B cell (primary cell): Measurements from ENCODE around the gene CAMK4. TPM values are rescaled to one million over a fixed set of nuclear protein-coding genes. Genes with fewer than 3 reads are reported as not detected.

ENCODE experiments used
- ATAC-seq: fragments of 200-7000 bp; cut with Tn5 transposase; one replicate; pipeline ENCODE4 v1.10.0; 2021; ENCODE audit warnings: low read depth, mild to moderate bottlenecking, moderate number of reproducible peaks, moderate library complexity
- CTCF ChIA-PET: fragments of 350-600 bp; sonication (Branson Sonifier 250); formaldehyde crosslinking; loops from one replicate; lab custom pipeline; 2021; ENCODE audit warnings: antibody characterized with exemption, inconsistent platforms; lab: Charles Lee
- POLR2A ChIA-PET: fragments of 350-600 bp; sonication (Branson Sonifier 250); formaldehyde crosslinking; loops from one replicate; lab custom pipeline; 2021; ENCODE audit warnings: antibody characterized with exemption; lab: Charles Lee
- DNase-seq: peaks from one replicate; pipeline ENCODE4 v3.0.0; 2013
- H2AFZ ChIP-seq: 2 replicates; pipeline ENCODE4 v1.6.1; 2012; ENCODE audit warnings: mild to moderate bottlenecking, low read depth, low read length; ENCODE audit not compliant: insufficient read depth, poor library complexity, severe bottlenecking
- H3K27ac ChIP-seq, 2 donors: 1 replicate in 1 of 2; 2 replicates in 1 of 2; pipeline ENCODE4 v1.5.1; 2012 to 2013; ENCODE audit warnings: low read length in 2 of 2, mild to moderate bottlenecking in 2 of 2, moderate library complexity in 1 of 2
- H3K27me3 ChIP-seq, 4 experiments: fragments of 200-600 bp in 1 of 4; sonication (generic) in 1 of 4; replicated peaks in 1 of 4; 1 replicate in 2 of 4; 2 replicates in 2 of 4; pipeline versions ENCODE4 v1.6.1 to v1.7.0; 2013 to 2016; ENCODE audit warnings: low read length in 3 of 4, mild to moderate bottlenecking in 2 of 4, mixed read lengths in 1 of 4, moderate library complexity in 1 of 4; ENCODE audit not compliant: insufficient read depth in 4 of 4, control insufficient read depth in 3 of 4; ENCODE audit errors: control extremely low read depth in 1 of 4
- H3K36me3 ChIP-seq, 2 experiments: replicated peaks in 1 of 2; 1 replicate in 1 of 2; 2 replicates in 1 of 2; pipeline versions ENCODE4 v1.6.1 to v1.7.1; 2013; ENCODE audit warnings: low read length in 1 of 2; ENCODE audit not compliant: insufficient read depth in 2 of 2, control insufficient read depth in 1 of 2; ENCODE audit errors: control extremely low read depth in 1 of 2, extremely low read depth in 1 of 2
- H3K4me1 ChIP-seq, 2 donors: fragments of 200-600 bp in 1 of 2; sonication (generic) in 1 of 2; 1 replicate in 1 of 2; 2 replicates in 1 of 2; pipeline versions ENCODE4 v1.5.1 to v1.6.1; 2013 to 2017; ENCODE audit warnings: low read length in 2 of 2; ENCODE audit not compliant: control insufficient read depth in 2 of 2, insufficient read depth in 2 of 2
- H3K4me2 ChIP-seq: replicated peaks from 2 replicates; pipeline ENCODE3; 2012; ENCODE audit warnings: mild to moderate bottlenecking, low read depth, low read length; ENCODE audit not compliant: poor library complexity, severe bottlenecking
- H3K4me3 ChIP-seq, 5 experiments: fragments of 200-600 bp in 1 of 5; sonication (generic) in 1 of 5; 1 replicate in 3 of 5; 2 replicates in 2 of 5; pipeline versions ENCODE4 v1.5.1 to v1.7.0; 2011 to 2016; ENCODE audit warnings: low read length in 4 of 5, mild to moderate bottlenecking in 4 of 5, low read depth in 2 of 5, control low read depth in 1 of 5, moderate library complexity in 1 of 5; ENCODE audit not compliant: insufficient read depth in 1 of 5; ENCODE audit errors: control extremely low read depth in 1 of 5, extremely low read depth in 1 of 5
- H3K79me2 ChIP-seq: fragments of 200-600 bp; sonication (generic); one replicate; pipeline ENCODE4 v1.6.0; 2016; ENCODE audit warnings: low read length; ENCODE audit not compliant: control insufficient read depth, insufficient read depth
- H3K9ac ChIP-seq: fragments of 200-600 bp; sonication (generic); 2 replicates; pipeline ENCODE4 v1.6.1; 2017; ENCODE audit warnings: mild to moderate bottlenecking, low read length, moderate library complexity
- H3K9me3 ChIP-seq, 3 donors: one replicate each; pipeline versions ENCODE4 v1.6.1 to v1.7.1; 2013; ENCODE audit warnings: low read length in 2 of 3; ENCODE audit not compliant: control insufficient read depth in 2 of 3, insufficient read depth in 1 of 3; ENCODE audit errors: control extremely low read depth in 1 of 3
- H4K20me1 ChIP-seq: 2 replicates; pipeline ENCODE4 v1.6.0; 2012; ENCODE audit warnings: mild to moderate bottlenecking, low read length; ENCODE audit not compliant: insufficient read depth, control insufficient read depth, poor library complexity, severe bottlenecking
- H3K27ac Mint-ChIP-seq: one replicate; pipeline ENCODE4 v1.8.0; 2021; ENCODE audit warnings: mixed read lengths
- H3K27me3 Mint-ChIP-seq: one replicate; pipeline ENCODE4 v1.8.0; 2021; ENCODE audit warnings: mixed read lengths
- H3K4me1 Mint-ChIP-seq: one replicate; pipeline ENCODE4 v1.8.0; 2021; ENCODE audit warnings: mixed read lengths
- H3K4me3 Mint-ChIP-seq: one replicate; pipeline ENCODE4 v1.8.0; 2021; ENCODE audit warnings: mixed read lengths
- H3K9me3 Mint-ChIP-seq: one replicate; pipeline ENCODE4 v1.8.0; 2022; ENCODE audit warnings: mixed read lengths; ENCODE audit not compliant: insufficient read depth
- EZH2 ChIP-seq: IDR thresholded peaks from 2 replicates; pipeline ENCODE4 v1.6.1; 2012; ENCODE audit warnings: borderline replicate concordance, low read depth, mild to moderate bottlenecking, moderate library complexity, low read length; ENCODE audit not compliant: insufficient read depth, poor library complexity, severe bottlenecking
- WGBS: methylation state at CpG from one replicate; pipeline ENCODE4 v1.1.5; 2013; ENCODE audit warnings: missing lambda C conversion rate; ENCODE audit not compliant: insufficient coverage; 5-methylcytosine and 5-hydroxymethylcytosine counted together
- intact Hi-C: fragments of 100-400 bp; cut with micrococcal nuclease; formaldehyde crosslinking; loops from one replicate; pipeline ENCODE4 v1.10.0; 2022
- polyA plus RNA-seq: library from polyadenylated mRNA; depleted of rRNA; stranded (reverse); fragments of >200 nt; gene quantifications from 2 replicates; pipeline ENCODE4 v1.2.3, GENCODE V29; 2012
- total RNA-seq, 2 donors: library from RNA; stranded (reverse); fragments of 120-200 nt in 1 of 2; gene quantifications; 1 replicate in 1 of 2; 2 replicates in 1 of 2; pipeline versions ENCODE4 v1.2.3 to v1.2.4, GENCODE V29; 2013 to 2022
- TF ChIP-seq, protein P1 (sequence below): fragments of 200-600 bp; IDR thresholded peaks from one replicate; pipeline ENCODE4 v1.8.0; 2022; ENCODE audit warnings: antibody characterized with exemption, mild to moderate bottlenecking

The CAMK4 gene
- total and polyA plus RNA-seq, 2 donors (not counting 1 experiment from before 2014, with no cell fraction given): 0.78 to 4.8 TPM

DNA sequence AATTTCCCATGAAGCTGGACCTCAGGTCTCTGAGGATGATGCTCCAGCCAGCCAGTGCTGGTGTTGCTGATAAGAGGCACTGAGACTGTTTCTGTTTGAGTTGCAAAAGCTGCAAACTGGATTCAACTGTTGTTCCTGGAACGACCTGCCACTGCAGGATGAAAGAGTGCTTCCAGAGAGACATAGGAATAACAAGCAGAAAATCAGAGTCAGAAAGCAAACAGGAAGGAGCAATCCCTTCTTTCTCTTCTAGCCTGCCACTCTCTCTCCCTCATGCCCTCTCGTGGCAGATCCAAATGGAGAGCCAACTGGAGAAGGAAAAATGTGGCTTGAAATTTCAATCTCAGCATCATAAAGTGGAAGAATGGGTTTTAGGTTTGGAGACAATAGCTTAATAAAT is 177.7 kb downstream of the CAMK4 start:
- DNase-seq (no peak), ATAC-seq (no peak)
- H3K9me3 ChIP-seq: no peaks in the 10 kb centered on the region
- 33% methylated on average over 1 of the region's 2 CpGs for WGBS
- no peak overlapping the region for H3K4me3 ChIP-seq
- Mint-ChIP-seq H3K4me1 (no peaks in the 10 kb centered on the region), H3K27me3 (no peaks in the 10 kb centered on the region), H3K4me3 (no peak overlapping the region), H3K9me3 (no peaks in the 10 kb centered on the region), H3K27ac (no peak overlapping the region)
- H3K36me3 ChIP-seq: no peaks in the 10 kb centered on the region
- H3K79me2 ChIP-seq: no peaks in the 10 kb centered on the region
- no peak overlapping the region for H3K9ac ChIP-seq
- no peaks in the 10 kb centered on the region for H3K4me1 ChIP-seq
- POLR2A ChIA-PET: no interaction called here
- no peak overlapping the region for H2AFZ ChIP-seq
- CTCF ChIA-PET: no interaction called here
- H4K20me1 ChIP-seq: no peaks in the 10 kb centered on the region
- H3K27ac ChIP-seq: no peak overlapping the region
- no peaks in the 10 kb centered on the region for H3K27me3 ChIP-seq
- TF ChIP-seq, protein P1, sequence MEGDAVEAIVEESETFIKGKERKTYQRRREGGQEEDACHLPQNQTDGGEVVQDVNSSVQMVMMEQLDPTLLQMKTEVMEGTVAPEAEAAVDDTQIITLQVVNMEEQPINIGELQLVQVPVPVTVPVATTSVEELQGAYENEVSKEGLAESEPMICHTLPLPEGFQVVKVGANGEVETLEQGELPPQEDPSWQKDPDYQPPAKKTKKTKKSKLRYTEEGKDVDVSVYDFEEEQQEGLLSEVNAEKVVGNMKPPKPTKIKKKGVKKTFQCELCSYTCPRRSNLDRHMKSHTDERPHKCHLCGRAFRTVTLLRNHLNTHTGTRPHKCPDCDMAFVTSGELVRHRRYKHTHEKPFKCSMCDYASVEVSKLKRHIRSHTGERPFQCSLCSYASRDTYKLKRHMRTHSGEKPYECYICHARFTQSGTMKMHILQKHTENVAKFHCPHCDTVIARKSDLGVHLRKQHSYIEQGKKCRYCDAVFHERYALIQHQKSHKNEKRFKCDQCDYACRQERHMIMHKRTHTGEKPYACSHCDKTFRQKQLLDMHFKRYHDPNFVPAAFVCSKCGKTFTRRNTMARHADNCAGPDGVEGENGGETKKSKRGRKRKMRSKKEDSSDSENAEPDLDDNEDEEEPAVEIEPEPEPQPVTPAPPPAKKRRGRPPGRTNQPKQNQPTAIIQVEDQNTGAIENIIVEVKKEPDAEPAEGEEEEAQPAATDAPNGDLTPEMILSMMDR: no peak
- no peak for TF ChIP-seq EZH2
- intact Hi-C loops: no loop called here
- no peak overlapping the region for H3K4me2 ChIP-seq

DNA sequence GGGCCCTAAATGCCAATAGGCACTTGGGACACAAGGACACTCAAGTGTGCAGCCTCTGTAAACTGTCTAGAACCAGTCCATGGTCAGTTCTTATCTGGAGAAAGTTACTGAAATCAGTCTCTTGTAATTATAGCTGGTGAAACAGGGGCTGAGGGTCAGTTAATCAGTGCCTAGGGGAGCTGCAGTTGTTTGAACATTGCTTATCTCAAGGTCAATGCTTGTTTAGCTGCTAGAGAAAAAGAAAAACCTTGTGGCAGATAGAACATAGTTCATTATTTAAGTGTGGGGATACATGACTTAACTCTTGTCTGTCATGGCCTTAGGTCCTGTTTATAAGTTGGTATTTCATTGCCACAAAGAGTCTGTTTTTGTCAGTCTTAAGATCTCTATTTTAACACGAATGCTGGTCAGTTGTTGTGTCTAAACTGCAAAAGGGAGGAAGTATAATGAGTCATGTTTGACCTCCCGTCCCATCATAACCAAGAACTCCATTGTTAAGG is 180.1 kb downstream of the CAMK4 start:
- no peak overlapping the region for H3K4me2 ChIP-seq
- no CpG with 5 or more reads among the region's 2 CpGs for WGBS
- H3K79me2 ChIP-seq: no peaks in the 10 kb centered on the region
- H3K9me3 ChIP-seq: peaks cover 0 to 6% (median 0%) of the 10 kb centered on the region in 3 donors
- ATAC-seq (no peak), DNase-seq (no peak)
- no peaks in the 10 kb centered on the region for H3K9me3 Mint-ChIP-seq
- no peak for TF ChIP-seq EZH2
- TF ChIP-seq, protein P1: no peak
- no peaks in the 10 kb centered on the region for H3K4me1 ChIP-seq
- H3K27ac ChIP-seq: no peak overlapping the region
- no peak overlapping the region for H3K4me3 Mint-ChIP-seq
- H2AFZ ChIP-seq: no peak overlapping the region
- H3K36me3 ChIP-seq: no peaks in the 10 kb centered on the region
- no peaks in the 10 kb centered on the region for H3K27me3 Mint-ChIP-seq
- no peaks in the 10 kb centered on the region for H4K20me1 ChIP-seq
- H3K4me1 Mint-ChIP-seq: no peaks in the 10 kb centered on the region
- H3K27ac Mint-ChIP-seq: no peak overlapping the region
- H3K27me3 ChIP-seq: no peaks in the 10 kb centered on the region
- ChIA-PET CTCF (no interaction called here), POLR2A (no interaction called here)
- no peak overlapping the region for H3K4me3 ChIP-seq
- intact Hi-C loops: no loop called here
- H3K9ac ChIP-seq: no peak overlapping the region
